Epithelial cell of prostate (primary cell): ENCODE data around the gene SGMS2.

ENCODE experiments used
- DNase-seq: peaks from one replicate; pipeline ENCODE4 v3.0.0-alpha.2; 2011; ENCODE audit warnings: low read depth, low spot score
- H3K27ac ChIP-seq: fragments of 450-650 bp; 2 replicates; pipeline ENCODE4 v1.5.1; 2017; ENCODE audit warnings: mild to moderate bottlenecking

The SGMS2 gene

GRCh38 chr4:107950746-107951540, 126.2 kb downstream of the SGMS2 start:
- DNase-seq = no peak
- H3K27ac ChIP-seq = peak overlapping the region; percentile 56

GRCh38 chr4:107951551-107951950, 126.8 kb downstream of the SGMS2 start:
- DNase-seq = no peak
- H3K27ac ChIP-seq = peak overlapping the region; percentile 56

- no peak overlapping the region for H3K27ac ChIP-seq
- no peak for DNase-seq
Measured at GRCh38 chr4:107956011-107956410, 131.3 kb downstream of the SGMS2 start.
